Gastrocnemius medialis (tissue), 4 donors: ENCODE results near the gene DENND2D. TPM values are rescaled to one million over a fixed set of nuclear protein-coding genes. Genes with fewer than 3 reads are reported as not detected.

Source experiments
- ATAC-seq, 2 donors: fragments of 150-250 bp; one replicate each; pipeline ENCODE4 v1.9.1; 2016
- DNase-seq, 2 donors: peaks; one replicate each; pipeline ENCODE4 v3.0.0-alpha.2; 2019
- H3K27ac ChIP-seq, 4 donors: fragments of 200-600 bp; sonication (generic); 1 replicate in 1 of 4; 2 replicates in 3 of 4; pipeline ENCODE4 v1.5.1; 2016 to 2018; ENCODE audit warnings: mild to moderate bottlenecking in 2 of 4, moderate library complexity in 1 of 4
- H3K27me3 ChIP-seq, 3 donors: fragments of 200-600 bp; sonication (generic) in 2 of 3; 1 replicate in 1 of 3; 2 replicates in 2 of 3; pipeline versions ENCODE4 v1.5.1 to v1.6.0; 2016 to 2019; ENCODE audit warnings: mild to moderate bottlenecking in 1 of 3, moderate library complexity in 1 of 3
- H3K36me3 ChIP-seq, 2 donors: fragments of 200-600 bp; sonication (generic) in 1 of 2; one replicate each; pipeline ENCODE4 v1.5.1; 2017 to 2018
- H3K4me1 ChIP-seq, 2 donors: fragments of 200-600 bp; sonication (generic) in 1 of 2; one replicate each; pipeline ENCODE4 v1.5.1; 2016 to 2017; ENCODE audit warnings: mild to moderate bottlenecking in 2 of 2
- H3K4me3 ChIP-seq, 4 donors: fragments of 200-600 bp; sonication (generic) in 3 of 4; 1 replicate in 1 of 4; 2 replicates in 3 of 4; pipeline ENCODE4 v1.5.1; 2016 to 2019; ENCODE audit warnings: mild to moderate bottlenecking in 2 of 4
- H3K9me3 ChIP-seq, 3 donors: fragments of 200-600 bp; sonication (generic) in 2 of 3; 1 replicate in 1 of 3; 2 replicates in 2 of 3; pipeline ENCODE4 v1.5.1; 2016 to 2019
- POLR2A ChIP-seq, 2 donors: fragments of 450-650 bp; IDR thresholded peaks; one replicate each; pipeline ENCODE4 v1.6.1; 2017; ENCODE audit warnings: antibody characterized with exemption in 2 of 2, mild to moderate bottlenecking in 2 of 2, moderate library complexity in 2 of 2
- in situ Hi-C, 4 donors: fragments of 200-750 bp; cut with MboI; loops; one replicate each; pipeline versions ENCODE4 v1.15.0 to v1.8.0; 2017; ENCODE audit warnings: low sequenced_read_pairs in 4 of 4
- intact Hi-C: fragments of 100-400 bp; cut with DNase I; formaldehyde crosslinking; loops from one replicate; pipeline ENCODE4 v1.15.1; 2023; ENCODE audit warnings: low total_unique reads
- total RNA-seq, 4 donors: library from RNA; depleted of rRNA; stranded (reverse); fragments of >200 nt; gene quantifications; one replicate each; pipeline versions ENCODE4 v1.1.0 to v1.2.3, GENCODE V29; 2016
- TF ChIP-seq, protein P1 (sequence below), 5 experiments: fragments of 450-650 bp in 3 of 5; fragments of 200-600 bp in 2 of 5; sonication (generic) in 2 of 5; IDR thresholded peaks in 4 of 5; conservative IDR thresholded peaks in 1 of 5; 1 replicate in 4 of 5; 2 replicates in 1 of 5; pipeline ENCODE4 v1.5.1; 2016 to 2019; ENCODE audit warnings: antibody characterized with exemption in 5 of 5, mild to moderate bottlenecking in 3 of 5, moderate library complexity in 3 of 5

Gene DENND2D
- total RNA-seq, 4 donors from 2014 or later, result 0.19 to 1.2 (median 0.88) TPM

DNA sequence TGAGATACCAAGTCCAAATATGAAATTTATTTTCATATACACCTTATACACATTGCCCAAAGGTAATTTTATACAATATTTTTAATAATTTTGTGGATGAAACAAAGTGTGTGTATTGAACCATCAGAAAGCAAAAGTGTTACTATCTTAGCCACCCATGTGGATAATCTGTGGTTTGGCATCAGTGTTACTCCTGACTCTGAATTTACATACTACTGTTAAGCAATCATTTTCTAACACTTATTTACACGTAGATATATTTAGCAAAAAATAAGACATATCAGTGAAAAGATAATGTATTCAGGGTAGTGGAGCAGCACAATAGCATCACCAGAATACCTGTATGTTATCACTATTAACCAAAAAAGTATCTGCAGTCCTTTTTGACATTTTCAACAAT lies 23.8 kb downstream of the DENND2D start:
- Histone ChIP-seq H3K4me1 (peaks cover 0 to 6% of the 10 kb centered on the region in 2 donors), H3K4me3 (no peak overlapping the region), H3K36me3 (peaks cover 0 to 39% of the 10 kb centered on the region in 2 donors), H3K27ac (no peak overlapping the region), H3K9me3 (no peaks in the 10 kb centered on the region), H3K27me3 (no peaks in the 10 kb centered on the region)
- no peak for DNase-seq
- ATAC-seq, result no peak
- TF ChIP-seq POLR2A (IDR thresholded peaks at IDR 0.05), result no peak
- TF ChIP-seq, protein P1, sequence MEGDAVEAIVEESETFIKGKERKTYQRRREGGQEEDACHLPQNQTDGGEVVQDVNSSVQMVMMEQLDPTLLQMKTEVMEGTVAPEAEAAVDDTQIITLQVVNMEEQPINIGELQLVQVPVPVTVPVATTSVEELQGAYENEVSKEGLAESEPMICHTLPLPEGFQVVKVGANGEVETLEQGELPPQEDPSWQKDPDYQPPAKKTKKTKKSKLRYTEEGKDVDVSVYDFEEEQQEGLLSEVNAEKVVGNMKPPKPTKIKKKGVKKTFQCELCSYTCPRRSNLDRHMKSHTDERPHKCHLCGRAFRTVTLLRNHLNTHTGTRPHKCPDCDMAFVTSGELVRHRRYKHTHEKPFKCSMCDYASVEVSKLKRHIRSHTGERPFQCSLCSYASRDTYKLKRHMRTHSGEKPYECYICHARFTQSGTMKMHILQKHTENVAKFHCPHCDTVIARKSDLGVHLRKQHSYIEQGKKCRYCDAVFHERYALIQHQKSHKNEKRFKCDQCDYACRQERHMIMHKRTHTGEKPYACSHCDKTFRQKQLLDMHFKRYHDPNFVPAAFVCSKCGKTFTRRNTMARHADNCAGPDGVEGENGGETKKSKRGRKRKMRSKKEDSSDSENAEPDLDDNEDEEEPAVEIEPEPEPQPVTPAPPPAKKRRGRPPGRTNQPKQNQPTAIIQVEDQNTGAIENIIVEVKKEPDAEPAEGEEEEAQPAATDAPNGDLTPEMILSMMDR (IDR thresholded peaks at IDR 0.05 in 4 of 5, conservative IDR thresholded peaks at IDR 0.05 in 1 of 5), result no peak
- in situ Hi-C loops, result no loop called here
- intact Hi-C loops, result no loop called here

DNA sequence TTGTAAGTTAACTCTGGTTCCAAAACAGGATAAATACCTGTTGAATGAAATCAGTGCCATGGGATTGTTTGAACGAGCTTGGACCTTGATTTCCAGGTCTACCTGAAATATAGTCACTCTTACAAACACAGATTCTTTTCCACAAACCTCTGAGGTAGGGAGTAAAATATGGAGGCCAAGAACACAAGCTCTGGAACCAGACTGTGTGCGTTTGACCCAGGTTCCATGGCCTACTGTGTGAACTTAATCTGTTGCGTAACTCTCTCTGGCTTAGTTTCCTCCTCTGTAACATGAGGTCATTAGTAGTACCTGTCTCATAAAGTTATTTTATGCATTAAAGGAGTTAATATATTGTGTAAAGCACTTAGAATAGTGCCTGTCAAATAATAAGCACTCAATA lies 25.1 kb downstream of the DENND2D start:
- peaks cover 0 to 39% of the 10 kb centered on the region in 2 donors for H3K36me3 ChIP-seq

DNA sequence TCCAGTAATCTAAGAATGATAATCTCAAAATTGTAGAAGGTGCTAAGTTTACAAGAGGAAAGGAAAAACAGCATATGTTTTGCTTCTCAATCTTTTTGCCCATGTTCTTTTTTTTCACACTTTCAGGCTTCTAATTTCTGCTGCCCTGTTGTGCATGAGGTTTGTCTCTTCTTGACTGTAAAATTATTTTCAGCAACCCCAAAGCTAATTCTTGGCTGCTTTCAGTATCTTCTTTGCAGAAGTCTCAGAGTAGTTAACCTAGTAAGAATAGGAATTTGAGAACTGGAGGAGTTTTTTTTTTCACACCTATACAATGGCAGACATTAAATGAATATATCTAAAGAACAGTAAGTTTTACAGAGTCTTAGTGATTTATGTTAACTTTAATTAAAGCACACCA lies 26.4 kb downstream of the DENND2D start:
- Histone ChIP-seq H3K4me1 (no peaks in the 10 kb centered on the region), H3K4me3 (no peak overlapping the region), H3K36me3 (peaks cover 0 to 41% of the 10 kb centered on the region in 2 donors), H3K27me3 (no peaks in the 10 kb centered on the region), H3K9me3 (no peaks in the 10 kb centered on the region), H3K27ac (no peak overlapping the region)
- DNase-seq, result no peak
- intact Hi-C loops, result no loop called here
- ATAC-seq, result no peak
- TF ChIP-seq, protein P1 (IDR thresholded peaks at IDR 0.05 in 4 of 5, conservative IDR thresholded peaks at IDR 0.05 in 1 of 5), result no peak
- TF ChIP-seq POLR2A (IDR thresholded peaks at IDR 0.05), result no peak
- in situ Hi-C loops, result no loop called here

More for the DNA sequence above, 25.1 kb downstream of the DENND2D start:
- H3K27me3 ChIP-seq, result no peaks in the 10 kb centered on the region
- in situ Hi-C loops, result no loop called here
- no peak overlapping the region for H3K27ac ChIP-seq
- peaks cover 0 to 6% of the 10 kb centered on the region in 2 donors for H3K4me1 ChIP-seq
- ATAC-seq, result no peak
- DNase-seq, result no peak
- no peaks in the 10 kb centered on the region for H3K9me3 ChIP-seq
- TF ChIP-seq, protein P1 (IDR thresholded peaks at IDR 0.05 in 4 of 5, conservative IDR thresholded peaks at IDR 0.05 in 1 of 5), result no peak
- TF ChIP-seq POLR2A (IDR thresholded peaks at IDR 0.05), result no peak
- H3K4me3 ChIP-seq, result no peak overlapping the region
- intact Hi-C loops, result no loop called here

DNA sequence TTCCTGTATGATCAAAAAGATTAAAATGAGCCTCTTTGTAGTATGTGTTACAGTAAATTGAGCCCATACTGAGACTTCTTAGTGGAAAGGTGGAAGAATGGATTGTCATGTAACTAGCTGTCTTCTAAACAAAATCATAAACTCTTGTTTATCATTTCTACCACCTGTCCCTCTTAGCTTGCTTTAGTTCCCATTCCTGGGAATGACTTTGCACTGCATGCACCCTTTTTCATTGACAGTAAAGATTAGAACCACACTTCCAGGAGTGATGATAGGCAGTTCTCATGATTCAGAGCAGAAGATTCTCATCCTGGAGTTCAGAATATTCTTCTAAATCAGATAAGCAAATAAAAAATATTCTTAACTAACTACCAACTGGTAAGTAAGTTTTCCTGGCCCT lies 28.0 kb downstream of the DENND2D start:
- no peak for ATAC-seq
- H3K36me3 ChIP-seq, result peaks cover 0 to 56% of the 10 kb centered on the region in 2 donors
- H3K27me3 ChIP-seq, result no peaks in the 10 kb centered on the region
- H3K27ac ChIP-seq, result no peak overlapping the region
- H3K9me3 ChIP-seq, result no peaks in the 10 kb centered on the region
- no peak for DNase-seq
- intact Hi-C loops, result no loop called here
- H3K4me1 ChIP-seq, result no peaks in the 10 kb centered on the region
- in situ Hi-C loops, result no loop called here
- TF ChIP-seq, protein P1 (IDR thresholded peaks at IDR 0.05 in 4 of 5, conservative IDR thresholded peaks at IDR 0.05 in 1 of 5), result no peak
- TF ChIP-seq POLR2A (IDR thresholded peaks at IDR 0.05), result no peak
- no peak overlapping the region for H3K4me3 ChIP-seq

DNA sequence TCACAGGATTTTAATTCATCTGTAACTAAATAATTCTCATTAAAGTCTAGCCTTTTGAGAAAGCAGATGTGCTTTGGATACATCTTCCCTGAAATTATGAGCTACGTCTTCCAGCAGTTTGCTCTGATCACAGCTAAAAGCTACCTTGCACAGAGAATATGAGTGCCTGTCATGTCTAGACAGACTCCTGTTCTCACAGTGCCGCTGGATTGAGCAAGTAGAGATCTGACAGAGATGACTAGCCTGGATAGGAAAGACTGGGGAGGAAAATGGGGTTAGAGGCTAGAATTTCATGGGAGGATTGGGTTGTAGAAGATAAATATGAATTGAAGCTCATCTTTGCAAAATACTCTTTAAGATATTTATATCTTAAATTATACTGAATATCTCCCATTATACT lies 36.3 kb downstream of the DENND2D start:
- in situ Hi-C loops, result no loop called here

More for the DNA sequence above, 36.3 kb downstream of the DENND2D start:
- H3K27me3 ChIP-seq, result no peaks in the 10 kb centered on the region
- H3K4me1 ChIP-seq, result no peaks in the 10 kb centered on the region
- H3K36me3 ChIP-seq, result peaks cover 0 to 36% of the 10 kb centered on the region in 2 donors
- intact Hi-C loops, result no loop called here
- no peak overlapping the region for H3K4me3 ChIP-seq
- no peak overlapping the region for H3K27ac ChIP-seq
- TF ChIP-seq POLR2A (IDR thresholded peaks at IDR 0.05), result no peak
- TF ChIP-seq, protein P1 (IDR thresholded peaks at IDR 0.05 in 4 of 5, conservative IDR thresholded peaks at IDR 0.05 in 1 of 5), result no peak
- ATAC-seq, result no peak
- no peak for DNase-seq
- no peaks in the 10 kb centered on the region for H3K9me3 ChIP-seq
